ENCODE measurements around the gene KRT81.

- no peak for TF ChIP-seq EZH2phosphoT487 (IDR thresholded peaks at IDR 0.05; ENCODE audit: insufficient read depth, low read depth)
- TF ChIP-seq EZH2 (IDR thresholded peaks at IDR 0.05; ENCODE audit: insufficient read depth, poor library complexity, severe bottlenecking): no peak
Observed at GRCh38 chr12:52320784-52321400, 29.6 kb upstream of the KRT81 start, which contains the start of gene KRT83.
